Spleen (tissue), 7 donors: ENCODE measurements around the gene SNX21.

ENCODE experiments used
- CTCF ChIP-seq, 11 experiments: fragments of 200-600 bp in 7 of 11; fragments of 450-650 bp in 4 of 11; sonication (generic) in 4 of 11; IDR thresholded peaks in 8 of 11; conservative IDR thresholded peaks in 3 of 11; 1 replicate in 7 of 11; 2 replicates in 4 of 11; pipeline versions ENCODE4 v1.4.0 to v1.8.0; 2016 to 2021; ENCODE audit warnings: antibody characterized with exemption in 11 of 11, inconsistent platforms in 4 of 11, mild to moderate bottlenecking in 1 of 11
- POLR2A ChIP-seq, 3 donors: fragments of 450-650 bp; IDR thresholded peaks; one replicate each; pipeline ENCODE4 v1.5.1; 2017; ENCODE audit warnings: antibody characterized with exemption in 3 of 3, mild to moderate bottlenecking in 1 of 3
- POLR2AphosphoS5 ChIP-seq, 3 donors: sonication (generic); formaldehyde crosslinking; IDR thresholded peaks; one replicate each; pipeline ENCODE4 v1.5.1; 2017; ENCODE audit warnings: antibody characterized with exemption in 3 of 3
- donor health status: DM: no; HTN: no; CAD: no; lungs with moderate emphysema.
- donor health status: DM: no; HTN: no; CAD: no.
- donor health status: DM: no; HTN: no; CAD: no.

DNA sequence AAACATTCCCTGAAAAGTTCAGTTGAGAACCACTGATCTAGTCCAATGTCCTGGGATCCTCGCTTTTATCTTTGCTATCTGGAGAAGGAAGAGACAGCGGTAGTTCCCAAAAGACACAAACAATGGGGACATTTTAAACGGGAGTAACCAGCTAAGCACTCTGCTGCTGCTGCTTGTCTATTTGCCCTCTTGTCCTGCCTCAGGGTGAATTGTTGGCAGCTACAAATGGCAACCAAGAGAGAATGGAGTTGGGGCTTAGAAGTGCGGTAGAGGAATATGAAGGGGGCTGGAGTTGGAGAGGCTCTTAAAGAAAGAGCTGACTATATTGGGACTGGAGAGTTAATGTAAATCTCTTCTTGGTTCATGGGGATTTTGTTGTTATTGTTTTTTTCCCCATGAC, 41.0 kb downstream of the SNX21 start:
- TF ChIP-seq CTCF (IDR thresholded peaks at IDR 0.05 in 8 of 11, conservative IDR thresholded peaks at IDR 0.05 in 3 of 11) = no peak
- TF ChIP-seq POLR2A (IDR thresholded peaks at IDR 0.05) = no peak
- no peak for TF ChIP-seq POLR2AphosphoS5 (IDR thresholded peaks at IDR 0.05)
